Liver (tissue), 9 donors: ENCODE data around the gene SPHK1. TPM values are rescaled to one million over a fixed set of nuclear protein-coding genes. Genes with fewer than 3 reads are reported as not detected.

Source experiments
- DNase-seq: peaks from one replicate; pipeline ENCODE4 v3.0.0-alpha.2; 2017; ENCODE audit warnings: low spot score
- H3K27ac ChIP-seq, 2 donors: one replicate each; pipeline ENCODE4 v1.7.0; 2013; ENCODE audit warnings: inconsistent platforms in 2 of 2, low read length in 2 of 2, control low read depth in 1 of 2, low read depth in 1 of 2, mild to moderate bottlenecking in 1 of 2
- H3K27me3 ChIP-seq, 4 donors: one replicate each; pipeline versions ENCODE4 v1.6.1 to v1.7.0; 2013; ENCODE audit warnings: low read length in 3 of 4, inconsistent platforms in 1 of 4, mild to moderate bottlenecking in 1 of 4, moderate library complexity in 1 of 4; ENCODE audit not compliant: control insufficient read depth in 4 of 4, insufficient read depth in 4 of 4
- H3K36me3 ChIP-seq, 4 donors: one replicate each; pipeline versions ENCODE4 v1.6.1 to v1.7.0; 2013; ENCODE audit warnings: low read length in 3 of 4, mild to moderate bottlenecking in 3 of 4, low read depth in 1 of 4, moderate library complexity in 1 of 4; ENCODE audit not compliant: control insufficient read depth in 4 of 4, insufficient read depth in 3 of 4
- H3K4me1 ChIP-seq, 4 donors: one replicate each; pipeline versions ENCODE4 v1.6.1 to v1.7.0; 2013; ENCODE audit warnings: low read length in 3 of 4, mild to moderate bottlenecking in 3 of 4, moderate library complexity in 1 of 4; ENCODE audit not compliant: control insufficient read depth in 4 of 4, insufficient read depth in 4 of 4
- H3K4me3 ChIP-seq, 3 donors: one replicate each; pipeline versions ENCODE4 v1.6.1 to v1.7.0; 2013; ENCODE audit warnings: low read length in 3 of 3, control low read depth in 1 of 3, low read depth in 1 of 3, mild to moderate bottlenecking in 1 of 3
- H3K9ac ChIP-seq, 2 donors: one replicate each; pipeline ENCODE4 v1.7.0; 2013; ENCODE audit warnings: low read length in 2 of 2, mild to moderate bottlenecking in 2 of 2, moderate library complexity in 2 of 2, control low read depth in 1 of 2, low read depth in 1 of 2
- H3K9me3 ChIP-seq, 4 donors: one replicate each; pipeline versions ENCODE4 v1.6.1 to v1.7.0; 2013; ENCODE audit warnings: low read length in 3 of 4; ENCODE audit not compliant: control insufficient read depth in 4 of 4
- CTCF ChIP-seq: fragments of 150-350 bp; IDR thresholded peaks from 2 replicates; pipeline ENCODE4 v1.5.1; 2017; ENCODE audit warnings: improper control_type of control experiment, low read depth, low read length; ENCODE audit not compliant: missing input control
- EGR1 ChIP-seq, 2 donors: IDR thresholded peaks; 2 replicates each; pipeline ENCODE4 v1.6.1; 2016 to 2018; ENCODE audit warnings: antibody characterized with exemption in 2 of 2, low read depth in 2 of 2
- GABPA ChIP-seq, 2 donors: IDR thresholded peaks in 1 of 2; conservative IDR thresholded peaks in 1 of 2; 2 replicates each; pipeline ENCODE4 v1.6.1; 2016; ENCODE audit warnings: antibody characterized with exemption in 2 of 2, mild to moderate bottlenecking in 1 of 2, moderate library complexity in 1 of 2
- HNF4G ChIP-seq: IDR thresholded peaks from 2 replicates; pipeline ENCODE4 v1.6.1; 2016; ENCODE audit warnings: antibody characterized with exemption
- JUND ChIP-seq, 2 donors: IDR thresholded peaks; 2 replicates each; pipeline ENCODE4 v1.6.1; 2016; ENCODE audit warnings: antibody characterized with exemption in 2 of 2
- NR2F2 ChIP-seq: IDR thresholded peaks from 2 replicates; pipeline ENCODE4 v1.6.1; 2016; ENCODE audit warnings: antibody characterized with exemption
- RAD21 ChIP-seq, 2 donors: IDR thresholded peaks; 2 replicates each; pipeline ENCODE4 v1.6.1; 2016; ENCODE audit warnings: antibody characterized with exemption in 2 of 2, mild to moderate bottlenecking in 2 of 2
- REST ChIP-seq: IDR thresholded peaks from 2 replicates; pipeline ENCODE4 v1.6.1; 2016; ENCODE audit warnings: antibody characterized with exemption, mild to moderate bottlenecking
- RXRA ChIP-seq, 2 donors: IDR thresholded peaks; 2 replicates each; pipeline ENCODE4 v1.6.1; 2017 to 2018; ENCODE audit warnings: antibody characterized with exemption in 2 of 2, mild to moderate bottlenecking in 1 of 2
- SP1 ChIP-seq: IDR thresholded peaks from 2 replicates; pipeline ENCODE4 v1.6.1; 2018; ENCODE audit warnings: antibody characterized with exemption, mild to moderate bottlenecking
- TAF1 ChIP-seq: conservative IDR thresholded peaks from 2 replicates; pipeline ENCODE4 v1.6.1; 2016; ENCODE audit warnings: antibody characterized with exemption, mild to moderate bottlenecking
- YY1 ChIP-seq: IDR thresholded peaks from 2 replicates; pipeline ENCODE4 v1.6.1; 2016; ENCODE audit warnings: antibody characterized with exemption, mild to moderate bottlenecking
- ZBTB33 ChIP-seq: IDR thresholded peaks from 2 replicates; pipeline ENCODE4 v1.6.1; 2016; ENCODE audit warnings: antibody characterized with exemption
- WGBS: extraction: QIAGEN DNeasy Blood & Tissue Kit; methylation state at CpG from one replicate; pipeline ENCODE4 v1.1.7; 2013; 5-methylcytosine and 5-hydroxymethylcytosine counted together
- polyA plus RNA-seq, 2 donors: library from polyadenylated mRNA; stranded (reverse) in 1 of 2; unstranded in 1 of 2; fragments of 200-250 nt in 1 of 2; fragments of >200 nt in 1 of 2; fragmentation: Nextera tagmentation in 1 of 2; extraction: Ambion mirVana in 1 of 2; gene quantifications; one replicate each; pipeline versions ENCODE4 v1.2.1 to v1.2.3, GENCODE V29; 2013 to 2015
- total RNA-seq, 2 donors: library from RNA; depleted of rRNA; stranded (reverse); fragments of >200 nt; gene quantifications; one replicate each; pipeline ENCODE4 v1.2.3, GENCODE V29; 2014
- TF ChIP-seq, protein P1 (sequence below): IDR thresholded peaks from 2 replicates; pipeline ENCODE4 v1.6.1; 2016; ENCODE audit warnings: antibody characterized with exemption
- TF ChIP-seq, protein P2 (sequence below): IDR thresholded peaks from 2 replicates; pipeline ENCODE4 v1.6.1; 2016; ENCODE audit warnings: antibody characterized with exemption
- donor health status: healthy.
- donor health status: healthy.
- donor health status: healthy.
- donor health status: healthy.
- donor health status: healthy.

SPHK1 gene
- total and polyA plus RNA-seq, 4 donors: 0.89 to 11.4 (median 1.1) TPM

GRCh38 chr17:76402711-76403110 is 18.3 kb downstream of the SPHK1 start:
- H3K27me3 ChIP-seq: no peaks in the 10 kb centered on the region
- peaks cover 0 to 3% (median 0%) of the 10 kb centered on the region in 4 donors for H3K4me1 ChIP-seq
- H3K4me3 ChIP-seq: no peak overlapping the region
- DNase-seq: no peak
- TF ChIP-seq RAD21 (IDR thresholded peaks at IDR 0.05): no peak
- TF ChIP-seq, protein P1, sequence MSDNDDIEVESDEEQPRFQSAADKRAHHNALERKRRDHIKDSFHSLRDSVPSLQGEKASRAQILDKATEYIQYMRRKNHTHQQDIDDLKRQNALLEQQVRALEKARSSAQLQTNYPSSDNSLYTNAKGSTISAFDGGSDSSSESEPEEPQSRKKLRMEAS: no peak
- TF ChIP-seq ZBTB33: no peak
- TF ChIP-seq, protein P2, sequence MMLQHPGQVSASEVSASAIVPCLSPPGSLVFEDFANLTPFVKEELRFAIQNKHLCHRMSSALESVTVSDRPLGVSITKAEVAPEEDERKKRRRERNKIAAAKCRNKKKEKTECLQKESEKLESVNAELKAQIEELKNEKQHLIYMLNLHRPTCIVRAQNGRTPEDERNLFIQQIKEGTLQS: no peak
- TF ChIP-seq REST: no peak
- no peak for TF ChIP-seq YY1
- no peak for TF ChIP-seq HNF4G
- TF ChIP-seq NR2F2: no peak
- TF ChIP-seq RXRA (IDR thresholded peaks at IDR 0.05): no peak
- no peak for TF ChIP-seq CTCF
- TF ChIP-seq TAF1: no peak
- TF ChIP-seq SP1: no peak
- TF ChIP-seq JUND (IDR thresholded peaks at IDR 0.05): no peak
- WGBS: 90% methylated on average over 5 of the region's 5 CpGs
- H3K36me3 ChIP-seq: peaks cover 3 to 39% (median 19%) of the 10 kb centered on the region in 4 donors
- H3K9ac ChIP-seq: no peak overlapping the region
- H3K9me3 ChIP-seq: no peaks in the 10 kb centered on the region
- H3K27ac ChIP-seq: no peak overlapping the region

DNA sequence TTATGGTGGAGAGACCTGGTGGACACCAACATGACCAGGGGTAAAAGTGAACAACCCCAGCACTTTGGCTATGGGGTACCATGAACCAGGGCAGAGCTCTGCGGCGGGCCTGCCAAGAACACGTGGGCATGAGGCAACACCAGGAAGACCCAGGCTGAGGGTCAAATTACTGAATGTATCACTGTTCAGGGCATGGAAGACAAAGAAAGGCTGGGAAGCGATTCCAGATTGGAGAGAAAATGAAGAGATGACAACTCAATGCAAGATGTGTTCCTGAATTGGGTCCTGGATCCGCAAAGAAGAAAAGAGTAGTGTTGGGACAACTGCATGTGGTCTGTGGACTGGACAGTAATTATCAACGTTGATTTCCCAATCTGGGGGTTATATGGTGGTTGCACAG is 19.8 kb downstream of the SPHK1 start:
- Histone ChIP-seq H3K27me3 (no peaks in the 10 kb centered on the region), H3K27ac (no peak overlapping the region), H3K9ac (no peak overlapping the region), H3K4me3 (no peak overlapping the region), H3K9me3 (no peaks in the 10 kb centered on the region), H3K4me1 (peaks cover 0 to 13% (median 9%) of the 10 kb centered on the region in 4 donors), H3K36me3 (peaks cover 3 to 35% (median 14%) of the 10 kb centered on the region in 4 donors)
- no peak for DNase-seq
- WGBS: 83% methylated on average over 6 of the region's 6 CpGs
- TF ChIP-seq JUND (IDR thresholded peaks at IDR 0.05) (no peak), CTCF (no peak), GABPA (IDR thresholded peaks at IDR 0.05 in 1 of 2, conservative IDR thresholded peaks at IDR 0.05 in 1 of 2) (no peak), YY1 (no peak), REST (no peak), EGR1 (IDR thresholded peaks at IDR 0.05; ENCODE audit: low read depth in 2 of 2) (no peak), TAF1 (no peak), ZBTB33 (no peak), HNF4G (no peak), NR2F2 (no peak)
